Posterior cingulate gyrus (tissue), 11 donors: ENCODE measurements around the gene ATG4B.

Experiments used
- DNase-seq, 10 donors: peaks; one replicate each; pipeline versions ENCODE4 v3.0.0 to v3.0.0-alpha.2; 2020 to 2021; ENCODE audit warnings: mixed read lengths in 3 of 10
- intact Hi-C: fragments of 100-400 bp; cut with DNase I; formaldehyde crosslinking; loops from one replicate; pipeline ENCODE4 v1.15.1; 2023

ATG4B gene

DNA sequence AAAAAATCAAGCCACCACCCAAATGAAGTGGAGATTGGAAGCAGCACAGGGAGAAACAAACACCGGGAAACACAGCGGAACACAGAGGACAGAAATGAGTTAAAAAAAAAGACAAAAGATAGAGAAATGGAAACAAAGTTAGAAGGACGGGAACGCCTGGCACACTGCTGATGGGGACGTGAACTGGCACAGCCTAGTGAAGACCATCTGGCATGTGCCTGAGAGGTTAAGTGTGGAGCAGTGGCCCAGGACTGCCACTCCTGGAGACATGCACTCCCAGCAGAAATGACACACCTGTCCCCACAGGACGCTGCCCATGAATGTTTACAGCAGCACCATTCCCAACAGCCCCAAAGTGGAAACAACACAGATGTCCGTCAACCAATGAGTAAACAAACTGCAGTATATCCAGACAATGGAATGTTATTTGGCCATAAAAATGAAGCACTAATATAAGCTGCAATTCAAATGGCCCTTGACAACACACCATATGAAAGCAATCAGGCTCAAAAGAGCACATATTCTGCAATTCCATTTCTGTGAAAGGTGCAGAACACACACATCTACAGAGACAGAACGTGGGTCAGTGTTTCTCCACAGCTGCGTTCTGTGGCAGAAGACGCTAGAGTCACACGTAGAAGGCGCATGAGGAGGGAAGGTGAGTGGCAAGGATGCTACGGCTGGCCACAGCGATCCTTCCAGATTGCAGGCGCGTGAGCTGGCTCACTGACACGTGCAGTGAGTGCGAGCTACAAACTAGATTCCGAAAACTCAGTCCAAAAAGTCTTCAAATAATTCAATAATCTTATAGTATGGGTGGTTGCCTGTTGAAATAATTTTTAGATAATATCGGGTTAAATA, 25.1 kb upstream of the ATG4B start:
- intact Hi-C loops = loop anchor here (10.0 kb wide), 1 partner anchor 108 kb away; the partner anchor contains the start of gene STK25
- peak in 2 of 10 donors; percentile 21 to 53 for DNase-seq

GRCh38 chr2:241613017-241613780, 24.3 kb upstream of the ATG4B start:
- peak in 2 of 10 donors; percentile 14 to 16 for DNase-seq
- intact Hi-C loops = loop anchor here (10.0 kb wide), 1 partner anchor 108 kb away; the partner anchor contains the start of gene STK25

- intact Hi-C loops = loop anchor here (10.0 kb wide), 1 partner anchor 110 kb away; the partner anchor contains the start of gene STK25
- peak in 2 of 10 donors; percentile 11 to 60 for DNase-seq
These were observed 22.5 kb upstream of the ATG4B start for GRCh38 chr2:241615041-241615440.

- intact Hi-C loops = loop anchor here (10.0 kb wide), 1 partner anchor 111 kb away; the partner anchor contains the start of gene STK25
- DNase-seq = peak in 2 of 10 donors; percentile 29 to 65
These were observed 21.9 kb upstream of the ATG4B start for GRCh38 chr2:241615522-241616052.

GRCh38 chr2:241616168-241617125, 21.0 kb upstream of the ATG4B start:
- intact Hi-C loops = loop anchor here (10.0 kb wide), 1 partner anchor 112 kb away; the partner anchor contains the start of gene STK25
- peak in 2 of 10 donors; percentile 59 to 84 for DNase-seq

- DNase-seq = no peak
- intact Hi-C loops = loop anchor here (10.0 kb wide), 1 partner anchor 113 kb away; the partner anchor contains the start of gene STK25
These were observed 19.9 kb upstream of the ATG4B start for GRCh38 chr2:241617431-241618154.

- DNase-seq = no peak
- intact Hi-C loops = loop anchor here (10.0 kb wide), 1 partner anchor 114 kb away; the partner anchor contains the start of gene STK25
These were observed 19.1 kb upstream of the ATG4B start for GRCh38 chr2:241618296-241618805.

GRCh38 chr2:241618829-241619228, 18.7 kb upstream of the ATG4B start:
- no peak for DNase-seq

DNA sequence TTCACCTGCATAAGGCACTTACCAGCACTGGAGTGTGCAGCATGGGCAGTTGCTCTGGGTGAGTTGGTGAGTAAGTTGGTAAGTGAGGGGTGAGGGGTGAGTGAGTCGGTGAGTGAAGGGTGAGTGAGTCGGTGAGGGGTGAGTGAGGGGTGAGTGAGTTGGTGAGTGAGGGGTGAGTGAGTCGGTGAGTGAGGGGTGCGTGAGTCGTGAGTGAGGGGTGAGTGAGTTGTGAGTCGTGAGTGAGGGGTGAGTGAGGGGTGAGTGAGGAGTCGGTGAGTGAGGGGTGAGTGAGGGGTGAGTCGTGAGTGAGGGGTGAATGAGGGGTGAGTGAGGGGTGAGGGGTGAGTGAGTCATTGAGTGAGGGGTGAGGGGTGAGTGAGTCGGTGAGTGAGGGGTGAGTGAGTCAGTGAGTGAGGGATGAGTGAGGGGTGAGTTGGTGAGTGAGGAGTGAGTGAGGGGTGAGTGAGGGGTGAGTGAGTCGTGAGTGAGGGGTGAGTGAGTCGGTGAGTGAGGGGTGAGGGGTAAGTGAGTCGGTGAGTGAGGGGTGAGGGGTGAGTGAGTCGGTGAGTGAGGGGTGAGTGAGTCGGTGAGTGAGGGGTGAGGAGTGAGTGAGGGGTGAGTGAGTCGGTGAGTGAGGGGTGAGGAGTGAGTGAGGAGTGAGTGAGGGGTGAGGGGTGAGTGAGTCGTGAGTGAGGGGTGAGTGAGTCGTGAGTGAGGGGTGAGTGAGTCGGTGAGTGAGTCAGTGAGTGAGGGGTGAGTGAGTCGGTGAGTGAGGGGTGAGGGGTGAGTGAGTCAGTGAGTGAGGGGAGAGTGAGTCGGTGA, 17.7 kb upstream of the ATG4B start:
- intact Hi-C loops = loop anchor here (10.0 kb wide), 1 partner anchor 115 kb away; the partner anchor contains the start of gene STK25

More at GRCh38 chr2:241618829-241619228, 18.7 kb upstream of the ATG4B start:
- intact Hi-C loops = loop anchor here (10.0 kb wide), 1 partner anchor 114 kb away; the partner anchor contains the start of gene STK25

GRCh38 chr2:241620419-241620769, 17.1 kb upstream of the ATG4B start:
- intact Hi-C loops = no loop called here
- DNase-seq = no peak

More for the DNA sequence above, 17.7 kb upstream of the ATG4B start:
- DNase-seq = peak in 1 of 10 donors; percentile 2

DNA sequence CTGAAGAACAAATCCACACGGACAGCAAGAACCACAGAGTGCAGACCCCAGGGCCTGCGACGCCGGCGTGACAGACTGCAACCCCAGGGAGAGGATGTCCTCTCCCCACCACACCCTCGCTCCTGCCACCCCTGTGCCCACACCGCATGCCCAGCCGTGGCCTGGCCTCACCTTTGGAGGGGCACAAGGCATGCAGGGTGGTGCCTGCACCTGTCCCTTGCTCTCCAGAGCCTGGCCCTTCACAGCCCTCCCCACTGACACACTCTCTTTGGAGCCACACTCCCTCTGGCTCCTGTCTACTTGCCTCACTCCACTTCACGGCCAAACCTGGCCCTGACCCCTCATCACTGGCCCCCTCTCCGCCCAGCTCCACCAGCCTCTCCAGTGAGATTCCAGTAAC, 9.8 kb upstream of the ATG4B start:
- peak in 2 of 10 donors; percentile 52 to 55 for DNase-seq
- intact Hi-C loops = no loop called here

- intact Hi-C loops = no loop called here
- peak in 2 of 10 donors; percentile 40 to 74 for DNase-seq
These were observed 7.6 kb upstream of the ATG4B start for GRCh38 chr2:241629762-241630435.

DNA sequence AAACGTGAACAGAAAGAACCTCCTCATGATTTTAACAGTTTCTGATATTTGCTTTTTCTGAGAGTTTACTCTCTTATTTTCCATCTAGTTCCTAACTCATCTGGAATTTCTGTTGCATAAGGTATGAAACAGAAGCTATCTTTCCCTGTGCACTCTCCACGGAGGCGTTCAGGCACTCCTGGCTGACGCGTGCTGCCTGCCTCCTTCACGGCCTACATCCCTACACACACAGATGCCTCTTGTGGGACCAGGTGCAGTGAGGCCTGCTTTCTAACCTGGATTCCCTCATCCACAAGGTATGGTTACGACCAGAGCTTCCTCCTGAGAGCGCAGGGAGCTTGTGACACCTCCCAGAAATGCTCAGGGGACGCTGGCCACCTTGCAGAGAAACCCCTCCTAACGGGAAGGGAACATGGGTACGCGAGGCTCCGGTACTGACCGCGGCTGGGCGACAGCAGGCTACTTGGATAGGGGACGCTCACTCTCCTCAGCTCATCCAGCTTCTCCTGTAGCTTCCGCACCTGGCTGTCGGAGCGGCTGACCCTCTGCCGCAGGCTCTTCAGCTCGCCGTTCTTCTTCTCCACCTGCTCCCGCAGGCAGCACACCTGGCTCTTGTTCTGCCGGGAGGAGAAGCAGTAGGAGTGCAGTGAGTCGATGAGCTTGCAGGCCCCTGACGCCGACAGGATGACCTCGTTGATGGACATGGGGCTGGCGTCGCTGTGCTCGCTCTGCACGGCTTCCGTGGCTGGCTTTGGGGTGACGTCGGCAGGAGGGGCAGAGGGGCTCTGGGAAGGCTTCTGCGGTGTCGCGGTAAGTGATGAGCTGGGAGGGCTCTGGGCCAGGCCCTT, 4.8 kb upstream of the ATG4B start:
- peak in 3 of 10 donors; percentile 56 to 74 (median 66) for DNase-seq
- intact Hi-C loops = no loop called here

DNA sequence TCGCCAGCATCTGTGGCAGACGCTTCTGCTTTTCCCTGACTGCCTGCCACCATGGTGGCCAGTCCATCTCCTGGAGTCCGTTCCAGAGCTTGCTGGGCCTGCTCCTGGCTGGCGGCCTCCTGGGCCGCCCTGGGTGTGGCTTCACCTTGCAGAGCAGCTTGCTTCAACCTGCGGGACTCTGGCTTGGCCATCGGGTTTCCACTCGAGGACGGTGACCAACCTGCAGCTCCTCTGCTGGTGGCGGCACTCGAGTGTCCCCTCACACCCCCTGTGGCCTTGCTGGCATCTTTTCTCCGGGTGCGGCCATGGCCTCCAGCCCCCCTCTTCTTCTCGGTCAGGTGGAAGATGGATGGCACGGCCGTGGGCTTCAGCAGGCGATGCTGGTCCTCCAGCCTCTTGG, 3.9 kb upstream of the ATG4B start:
- DNase-seq = peak in 3 of 10 donors; percentile 35 to 71 (median 69)
- intact Hi-C loops = no loop called here

- DNase-seq = peak in 1 of 10 donors; percentile 14
- intact Hi-C loops = loop anchor here (2.0 kb wide), 2 partner anchors 51 to 127 kb away; partner anchors contain the start of genes DTYMK and STK25
These were observed 1.7 kb upstream of the ATG4B start for GRCh38 chr2:241635756-241636155.
